Ovary (tissue), 3 donors: ENCODE results near the gene KANK2.

Experiments
- POLR2A ChIP-seq: fragments of 450-650 bp; IDR thresholded peaks from one replicate; pipeline ENCODE4 v1.6.1; 2017; ENCODE audit warnings: antibody characterized with exemption, mild to moderate bottlenecking, moderate library complexity
- TF ChIP-seq, protein P1 (sequence below), 3 donors: fragments of 450-650 bp in 2 of 3; fragments of 200-600 bp in 1 of 3; IDR thresholded peaks; one replicate each; pipeline versions ENCODE4 v1.5.1 to v1.8.0; 2016 to 2022; ENCODE audit warnings: antibody characterized with exemption in 3 of 3, mild to moderate bottlenecking in 1 of 3
- donor health status: DM: no; HTN: no; CAD: no.

DNA sequence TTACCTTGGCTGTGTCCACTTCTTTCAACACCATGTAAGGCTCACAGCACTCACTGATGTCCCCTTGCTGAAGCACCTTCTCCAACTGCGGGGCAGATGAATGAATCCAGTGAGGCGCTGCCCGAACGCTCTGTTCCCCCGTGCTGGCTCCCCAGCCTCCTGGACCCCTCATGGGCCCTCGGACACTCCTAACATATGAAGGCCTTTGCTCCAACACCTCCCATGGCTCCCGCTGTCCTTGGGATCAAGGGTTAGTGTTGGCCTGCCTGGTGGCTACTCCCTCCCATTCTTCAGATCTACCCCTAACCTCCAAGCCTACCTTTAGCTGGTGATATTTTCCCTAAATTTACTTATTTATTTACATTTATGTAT is 46.4 kb upstream of the KANK2 start:
- TF ChIP-seq, protein P1, sequence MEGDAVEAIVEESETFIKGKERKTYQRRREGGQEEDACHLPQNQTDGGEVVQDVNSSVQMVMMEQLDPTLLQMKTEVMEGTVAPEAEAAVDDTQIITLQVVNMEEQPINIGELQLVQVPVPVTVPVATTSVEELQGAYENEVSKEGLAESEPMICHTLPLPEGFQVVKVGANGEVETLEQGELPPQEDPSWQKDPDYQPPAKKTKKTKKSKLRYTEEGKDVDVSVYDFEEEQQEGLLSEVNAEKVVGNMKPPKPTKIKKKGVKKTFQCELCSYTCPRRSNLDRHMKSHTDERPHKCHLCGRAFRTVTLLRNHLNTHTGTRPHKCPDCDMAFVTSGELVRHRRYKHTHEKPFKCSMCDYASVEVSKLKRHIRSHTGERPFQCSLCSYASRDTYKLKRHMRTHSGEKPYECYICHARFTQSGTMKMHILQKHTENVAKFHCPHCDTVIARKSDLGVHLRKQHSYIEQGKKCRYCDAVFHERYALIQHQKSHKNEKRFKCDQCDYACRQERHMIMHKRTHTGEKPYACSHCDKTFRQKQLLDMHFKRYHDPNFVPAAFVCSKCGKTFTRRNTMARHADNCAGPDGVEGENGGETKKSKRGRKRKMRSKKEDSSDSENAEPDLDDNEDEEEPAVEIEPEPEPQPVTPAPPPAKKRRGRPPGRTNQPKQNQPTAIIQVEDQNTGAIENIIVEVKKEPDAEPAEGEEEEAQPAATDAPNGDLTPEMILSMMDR (IDR thresholded peaks at IDR 0.05) = no peak
- no peak for TF ChIP-seq POLR2A
